Parathyroid adenoma (tissue), 2 donors: ENCODE data around the gene NFATC2.

Source experiments
- H2AFZ ChIP-seq: fragments of 300-600 bp; sonication (generic); one replicate; pipeline ENCODE4 v1.7.0; 2017; ENCODE audit warnings: antibody characterized with exemption, mild to moderate bottlenecking
- H3K27ac ChIP-seq: fragments of 300-600 bp; sonication (generic); one replicate; pipeline ENCODE4 v1.7.0; 2017
- H3K27me3 ChIP-seq: fragments of 300-600 bp; sonication (generic); one replicate; pipeline ENCODE4 v1.7.0; 2017; ENCODE audit warnings: low read length; ENCODE audit not compliant: control insufficient read depth, insufficient read depth
- H3K36me3 ChIP-seq: fragments of 300-600 bp; sonication (generic); one replicate; pipeline ENCODE4 v1.7.0; 2017; ENCODE audit warnings: low read length; ENCODE audit not compliant: control insufficient read depth, insufficient read depth
- H3K4me1 ChIP-seq: fragments of 300-600 bp; sonication (generic); one replicate; pipeline ENCODE4 v1.7.0; 2017; ENCODE audit warnings: control low read depth
- H3K4me2 ChIP-seq: fragments of 300-600 bp; sonication (generic); one replicate; pipeline ENCODE4 v1.7.0; 2017; ENCODE audit warnings: low read length
- H3K4me3 ChIP-seq: fragments of 300-600 bp; sonication (generic); one replicate; pipeline ENCODE4 v1.7.0; 2017; ENCODE audit warnings: low read depth, low read length
- H3K79me2 ChIP-seq: fragments of 300-600 bp; sonication (generic); one replicate; pipeline ENCODE4 v1.7.0; 2017; ENCODE audit warnings: control low read depth
- H3K9ac ChIP-seq: fragments of 300-600 bp; sonication (generic); one replicate; pipeline ENCODE4 v1.7.0; 2017; ENCODE audit warnings: mild to moderate bottlenecking
- H3K9me3 ChIP-seq: fragments of 300-600 bp; sonication (generic); one replicate; pipeline ENCODE4 v1.7.0; 2017; ENCODE audit warnings: low read length; ENCODE audit not compliant: control insufficient read depth
- CTCF ChIP-seq: fragments of 300-600 bp; sonication (generic); IDR thresholded peaks from one replicate; pipeline ENCODE4 v1.7.0; 2017; ENCODE audit warnings: antibody characterized with exemption, mild to moderate bottlenecking
- donor health status: primary hyperparathyroidism.

NFATC2 gene

GRCh38 chr20:51585148-51585547 lies 42.6 kb upstream of the NFATC2 start:
- Histone ChIP-seq H3K27me3 (no peaks in the 10 kb centered on the region), H3K4me3 (no peak overlapping the region), H3K27ac (no peak overlapping the region), H2AFZ (no peak overlapping the region), H3K9me3 (no peaks in the 10 kb centered on the region), H3K36me3 (no peaks in the 10 kb centered on the region), H3K9ac (no peak overlapping the region), H3K79me2 (no peaks in the 10 kb centered on the region), H3K4me2 (no peak overlapping the region), H3K4me1 (no peaks in the 10 kb centered on the region)
- TF ChIP-seq CTCF = no peak

GRCh38 chr20:51584737-51585136 lies 42.2 kb upstream of the NFATC2 start:
- Histone ChIP-seq H3K4me3 (no peak overlapping the region), H3K4me1 (no peaks in the 10 kb centered on the region), H3K27me3 (no peaks in the 10 kb centered on the region), H3K36me3 (no peaks in the 10 kb centered on the region), H3K27ac (no peak overlapping the region), H3K4me2 (no peak overlapping the region), H2AFZ (no peak overlapping the region), H3K79me2 (no peaks in the 10 kb centered on the region), H3K9ac (no peak overlapping the region), H3K9me3 (no peaks in the 10 kb centered on the region)
- TF ChIP-seq CTCF = no peak

- H3K9me3 ChIP-seq = no peaks in the 10 kb centered on the region
- H3K4me3 ChIP-seq = no peak overlapping the region
- H3K4me2 ChIP-seq = no peak overlapping the region
- no peak overlapping the region for H3K9ac ChIP-seq
- H3K36me3 ChIP-seq = no peaks in the 10 kb centered on the region
- no peak for TF ChIP-seq CTCF
- no peaks in the 10 kb centered on the region for H3K4me1 ChIP-seq
- H3K79me2 ChIP-seq = no peaks in the 10 kb centered on the region
- no peaks in the 10 kb centered on the region for H3K27me3 ChIP-seq
- no peak overlapping the region for H2AFZ ChIP-seq
- H3K27ac ChIP-seq = no peak overlapping the region
These were observed 41.6 kb upstream of the NFATC2 start for GRCh38 chr20:51584116-51584515.

- no peak for TF ChIP-seq CTCF
- no peaks in the 10 kb centered on the region for H3K36me3 ChIP-seq
- no peaks in the 10 kb centered on the region for H3K4me1 ChIP-seq
- no peak overlapping the region for H2AFZ ChIP-seq
- no peak overlapping the region for H3K27ac ChIP-seq
- H3K9me3 ChIP-seq = no peaks in the 10 kb centered on the region
- H3K4me3 ChIP-seq = no peak overlapping the region
- H3K4me2 ChIP-seq = no peak overlapping the region
- H3K9ac ChIP-seq = no peak overlapping the region
- H3K79me2 ChIP-seq = no peaks in the 10 kb centered on the region
- H3K27me3 ChIP-seq = no peaks in the 10 kb centered on the region
These were observed 41.0 kb upstream of the NFATC2 start for GRCh38 chr20:51583499-51583898.

- H3K27me3 ChIP-seq = no peaks in the 10 kb centered on the region
- H2AFZ ChIP-seq = no peak overlapping the region
- no peak for TF ChIP-seq CTCF
- H3K4me2 ChIP-seq = no peak overlapping the region
- H3K27ac ChIP-seq = no peak overlapping the region
- no peak overlapping the region for H3K9ac ChIP-seq
- H3K4me1 ChIP-seq = no peaks in the 10 kb centered on the region
- no peaks in the 10 kb centered on the region for H3K36me3 ChIP-seq
- H3K79me2 ChIP-seq = no peaks in the 10 kb centered on the region
- H3K4me3 ChIP-seq = no peak overlapping the region
- no peaks in the 10 kb centered on the region for H3K9me3 ChIP-seq
These were observed 40.6 kb upstream of the NFATC2 start for GRCh38 chr20:51583073-51583472.
